ENCODE measurements around the gene PKP3.
"Not testable (repeated sequence)": the region's sequence is repeated elsewhere in the genome, so short reads cannot be mapped to it uniquely, and the experiment has no call there.

PKP3 gene

GRCh38 chr11:394034-394857 is at the start of gene PKP3:
PKP3 (plus strand) TSS chr11:394209; CDS start chr11:394293, 84 bp downstream.
- DNase-seq = no peak

DNA sequence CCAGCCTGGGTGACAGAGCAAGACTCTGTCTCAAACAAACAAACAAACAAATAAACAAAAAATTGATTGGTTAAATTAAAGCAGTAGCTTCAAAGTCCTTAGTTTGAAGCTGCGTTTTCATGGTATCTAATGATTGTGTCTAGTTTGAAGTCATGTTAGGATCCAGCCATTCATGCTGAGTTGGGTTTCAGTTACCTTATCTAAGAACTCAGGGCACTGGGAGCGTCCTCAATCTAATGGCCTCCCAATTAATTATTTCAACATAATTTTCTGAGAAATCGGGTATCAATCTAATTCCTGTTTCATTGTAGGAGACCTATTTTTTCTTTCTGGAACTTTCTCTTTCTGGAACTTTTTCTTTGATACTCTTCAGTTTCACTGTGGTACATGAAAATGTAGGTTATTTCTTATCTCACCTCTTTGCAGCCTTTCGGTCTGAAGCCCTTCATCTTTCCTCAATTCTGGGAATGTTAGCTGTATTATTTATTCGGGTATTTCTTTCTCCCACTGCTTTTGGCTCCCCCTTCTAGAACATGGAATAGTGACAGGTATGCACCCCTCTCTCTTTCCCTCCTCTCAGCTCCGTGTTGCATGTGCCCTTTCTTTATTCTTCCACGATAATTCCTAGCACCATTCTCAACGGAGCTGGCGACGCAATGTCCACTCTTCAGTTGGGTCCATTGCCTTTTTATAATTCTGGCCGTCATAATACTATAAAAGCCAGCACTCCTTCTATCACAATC is 49.0 kb upstream of the PKP3 start:
- DNase-seq = no peak

DNA sequence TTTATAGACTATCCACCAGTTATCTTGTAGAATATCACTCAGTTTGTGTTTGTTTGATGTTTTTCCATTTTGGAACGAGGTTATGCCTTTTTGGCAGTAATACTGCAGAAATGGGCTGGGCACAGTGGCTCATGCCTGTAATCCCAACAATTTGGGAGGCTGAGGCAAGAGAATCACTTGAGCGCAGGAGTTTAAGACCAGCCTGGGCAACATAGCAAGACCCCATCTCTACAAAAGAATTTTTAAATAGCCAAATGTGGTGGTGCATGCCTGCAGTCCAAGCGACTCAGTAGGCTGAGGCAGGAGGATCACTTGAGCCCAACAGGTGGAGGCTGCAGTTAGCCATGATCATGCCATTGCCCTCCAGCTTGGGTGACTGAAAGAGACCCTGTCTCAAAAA is 47.5 kb upstream of the PKP3 start:
- DNase-seq = no peak

DNA sequence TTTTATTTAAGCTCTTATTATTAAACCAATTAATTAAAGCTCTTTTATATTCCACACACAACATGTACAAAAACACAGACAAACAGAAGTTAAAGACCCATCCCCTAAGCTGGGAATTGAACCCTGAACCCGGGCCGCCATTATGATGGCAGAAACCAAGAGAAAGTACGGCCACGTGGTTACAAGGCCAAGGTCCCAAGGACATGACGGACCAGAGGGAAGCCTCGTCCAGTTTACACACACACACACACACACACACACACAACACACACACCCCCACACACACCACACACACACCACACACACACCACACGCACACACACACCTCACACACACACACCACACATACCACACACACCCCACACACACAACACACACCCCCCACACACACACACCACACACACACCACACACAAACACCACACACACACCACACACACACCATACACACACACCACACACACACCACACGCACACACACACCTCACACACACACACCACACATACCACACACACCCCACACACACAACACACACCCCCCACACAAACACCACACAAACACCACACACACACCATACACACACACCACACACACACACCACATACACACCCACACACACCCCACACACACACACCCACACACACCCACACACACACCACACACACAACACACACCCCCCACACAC is 44.6 kb upstream of the PKP3 start:
- DNase-seq = not testable (repeated sequence)

- not testable (repeated sequence) for DNase-seq
Measured at GRCh38 chr11:350033-350722, 43.8 kb upstream of the PKP3 start.

DNA sequence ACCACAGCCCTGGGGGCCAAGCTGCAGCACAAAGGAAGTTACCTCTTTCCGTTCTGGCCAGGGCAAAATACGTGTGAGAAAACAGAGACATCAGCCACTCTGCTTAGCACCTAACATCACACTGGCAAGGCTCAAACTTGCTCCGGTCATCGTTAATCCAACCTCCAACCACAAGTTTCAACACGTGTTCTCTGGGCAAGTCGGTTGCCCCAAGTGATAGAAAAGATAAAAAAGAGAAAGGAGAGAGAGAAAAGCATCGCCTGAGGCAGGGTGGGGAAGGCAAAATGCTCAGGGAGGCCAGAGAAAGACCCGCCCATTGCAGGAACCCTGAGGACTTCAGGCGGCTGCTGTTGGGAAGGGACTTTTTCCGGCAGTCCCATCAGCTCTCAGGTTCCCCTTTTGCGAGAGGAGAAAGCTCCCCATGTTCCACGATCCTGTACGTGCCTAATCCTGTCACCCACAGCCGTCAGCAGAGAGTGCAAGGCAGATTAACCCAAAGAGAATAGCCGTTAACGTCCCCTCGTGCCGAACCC is 43.2 kb upstream of the PKP3 start:
- no peak for DNase-seq

- no peak for DNase-seq
Measured at GRCh38 chr11:351411-351810, 42.6 kb upstream of the PKP3 start.

DNA sequence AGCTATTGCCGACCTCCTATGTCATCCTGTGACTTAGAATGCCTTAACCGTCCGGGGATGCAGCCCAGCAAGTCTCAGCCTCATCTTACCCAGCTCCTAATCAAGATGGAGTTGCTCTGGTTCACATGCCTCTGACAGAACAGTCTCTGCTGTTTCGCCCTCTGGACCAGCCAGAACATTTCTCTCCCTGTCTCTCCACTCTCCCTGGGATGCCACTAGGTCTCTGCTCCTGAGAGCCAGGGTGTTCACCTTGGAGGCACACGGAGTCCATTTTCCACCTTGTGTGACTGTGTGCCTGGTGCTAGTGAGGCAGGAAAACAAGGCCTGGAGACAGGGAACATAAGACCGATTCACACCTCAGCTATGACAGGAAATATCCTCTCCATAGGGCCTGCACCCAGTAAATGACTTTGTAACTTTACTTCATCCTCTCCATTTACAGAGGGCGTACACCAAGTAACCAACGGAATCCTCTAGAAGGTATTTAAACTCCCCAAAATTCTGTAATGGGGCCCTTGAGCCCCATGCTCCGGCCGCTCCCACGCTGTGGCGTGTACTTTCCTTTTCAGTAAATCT is 41.5 kb upstream of the PKP3 start:
- no peak for DNase-seq

- no peak for DNase-seq
Measured at GRCh38 chr11:353179-353873, 40.7 kb upstream of the PKP3 start.

DNA sequence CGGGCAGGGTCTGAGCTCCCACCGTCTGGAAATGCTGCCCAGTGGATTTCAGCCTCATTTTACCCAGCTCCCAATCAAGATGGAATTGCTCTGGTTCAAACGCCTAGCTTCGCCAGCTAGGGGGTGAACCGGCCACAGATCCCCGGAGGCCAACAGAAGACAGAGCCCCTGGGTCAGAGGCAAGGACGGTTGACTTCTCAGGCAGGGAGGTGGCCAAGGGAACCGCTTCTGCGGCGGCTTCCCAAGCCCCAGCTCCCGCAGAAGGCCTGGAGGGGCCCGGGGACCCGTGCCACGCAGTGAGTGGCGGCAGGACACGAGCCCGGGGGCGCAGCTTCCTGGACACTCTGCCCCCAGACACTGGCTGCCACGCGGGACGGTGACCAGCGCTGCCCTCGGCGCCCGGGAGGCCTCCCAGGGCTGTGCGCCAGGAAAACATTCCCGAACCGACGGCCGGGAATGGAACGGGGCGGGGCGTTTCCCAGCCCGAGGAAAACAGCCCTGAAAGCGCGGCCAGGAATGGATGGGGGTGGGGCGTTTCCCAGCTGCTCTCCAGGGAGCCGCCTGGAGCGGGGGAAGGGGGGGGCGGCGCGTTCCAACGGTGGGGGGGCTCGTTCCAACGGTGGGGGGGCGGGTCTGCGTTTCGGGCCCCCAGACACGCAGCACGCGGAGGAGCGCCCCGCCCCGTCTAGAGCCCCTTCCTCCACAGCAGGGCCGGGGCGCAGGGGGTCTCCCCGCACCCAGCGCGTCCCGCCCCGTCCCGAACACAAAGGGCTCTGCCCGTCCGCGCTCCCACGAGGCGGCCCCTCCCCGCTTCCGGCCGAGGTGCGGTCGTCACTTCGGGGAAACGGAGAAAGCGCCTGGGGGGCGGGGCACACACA is 38.2 kb upstream of the PKP3 start:
- DNase-seq = peak; percentile 92

DNA sequence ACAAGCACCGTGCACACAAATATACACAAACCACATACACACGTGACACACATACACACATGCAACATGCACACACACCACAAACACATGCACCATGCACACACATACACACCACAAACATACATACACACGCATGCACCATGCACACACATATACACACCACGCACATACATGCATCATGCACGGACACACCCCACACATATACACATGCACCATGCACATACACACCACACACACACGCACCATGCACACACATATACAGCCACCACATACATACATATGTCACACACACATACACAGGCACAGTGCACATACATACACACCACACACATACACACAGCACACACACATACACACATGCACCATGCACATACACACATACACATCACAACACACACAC is 37.4 kb upstream of the PKP3 start:
- DNase-seq = no peak

GRCh38 chr11:357582-357981 is 36.4 kb upstream of the PKP3 start:
- DNase-seq = no peak

DNA sequence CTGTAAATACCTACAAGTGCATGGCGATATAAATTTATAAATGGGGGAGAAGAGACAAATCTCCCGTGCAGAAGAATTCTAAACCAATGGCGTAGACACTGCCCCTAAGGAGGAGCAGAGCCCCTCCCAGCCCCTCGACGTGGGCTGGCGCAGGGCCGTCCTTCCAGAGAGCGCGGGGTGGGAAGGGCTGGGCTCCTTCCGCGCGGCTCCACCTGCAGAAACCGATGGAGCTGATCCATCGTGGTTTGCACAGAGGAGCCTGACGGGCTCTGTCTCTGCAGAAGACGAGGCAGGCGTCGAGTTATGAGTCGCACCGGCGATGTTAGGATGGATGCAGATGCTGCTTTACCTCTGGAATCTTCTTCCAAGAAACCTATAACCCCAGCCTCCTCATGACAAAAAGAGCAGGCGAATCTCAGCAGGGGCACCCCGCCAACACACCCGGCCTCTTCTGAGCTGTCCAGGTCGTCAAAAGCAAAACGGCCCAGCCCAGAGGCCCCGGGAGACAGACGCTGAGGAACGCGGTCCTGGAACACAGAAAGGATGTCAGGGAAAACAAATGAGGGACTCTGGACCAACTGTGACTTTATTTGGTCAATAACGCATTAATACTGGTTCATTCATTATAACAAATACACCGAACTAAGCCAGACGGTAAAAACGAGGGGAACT is 35.7 kb upstream of the PKP3 start:
- DNase-seq = no peak

GRCh38 chr11:359181-359714 is 34.8 kb upstream of the PKP3 start:
- DNase-seq = peak; percentile 59

- DNase-seq = no peak
Measured at GRCh38 chr11:360326-361280, 33.4 kb upstream of the PKP3 start.

DNA sequence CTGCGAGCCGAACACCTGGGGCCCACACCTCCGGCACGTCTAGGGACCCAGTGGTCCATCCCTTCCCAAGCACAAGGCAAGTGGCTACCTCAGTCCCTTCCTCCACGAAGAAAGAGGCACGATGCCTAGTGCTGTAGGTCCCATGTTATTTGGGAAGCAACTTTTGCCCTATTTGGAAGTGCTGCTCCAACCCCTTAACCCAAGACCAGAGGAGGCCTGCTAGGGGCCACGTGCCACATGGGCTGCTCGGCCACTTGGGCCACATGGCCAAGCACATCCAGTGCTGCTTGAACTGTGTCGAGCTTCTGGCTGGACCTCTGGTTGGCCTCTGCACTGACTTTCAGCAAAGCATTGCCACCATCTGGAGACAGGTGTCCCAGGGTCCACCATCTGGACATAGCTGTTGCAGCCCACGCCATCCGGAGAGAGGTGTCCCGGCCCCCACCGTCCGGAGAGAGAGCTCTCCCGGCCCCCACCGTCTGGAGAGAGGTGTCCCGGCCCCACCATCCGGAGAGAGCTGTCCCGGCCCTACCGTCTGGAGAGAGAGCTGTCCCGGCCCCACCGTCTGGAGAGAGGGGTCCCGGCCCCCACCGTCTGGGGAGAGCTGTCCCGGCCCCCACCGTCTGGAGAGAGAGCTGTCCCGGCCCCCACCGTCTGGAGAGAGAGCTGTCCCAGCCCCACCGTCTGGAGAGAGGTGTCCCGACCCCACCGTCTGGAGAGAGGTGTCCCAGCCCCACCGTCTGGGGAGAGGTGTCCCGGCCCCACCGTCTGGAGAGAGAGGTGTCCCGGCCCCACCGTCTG is 31.2 kb upstream of the PKP3 start:
- no peak for DNase-seq

DNA sequence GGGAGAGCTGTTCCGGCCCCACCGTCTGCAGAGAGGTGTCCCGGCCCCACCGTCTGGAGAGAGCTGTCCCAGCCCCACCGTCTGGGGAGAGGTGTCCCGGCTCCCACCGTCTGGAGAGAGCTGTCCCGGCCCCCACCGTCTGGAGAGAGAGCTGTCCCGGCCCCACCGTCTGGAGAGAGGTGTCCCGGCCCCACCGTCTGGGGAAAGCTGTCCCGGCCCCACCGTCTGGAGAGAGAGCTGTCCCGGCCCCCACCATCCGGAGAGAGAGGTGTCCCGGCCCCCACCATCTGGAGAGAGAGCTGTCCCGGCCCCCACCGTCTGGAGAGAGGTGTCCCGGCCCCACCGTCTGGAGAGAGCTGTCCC is 30.6 kb upstream of the PKP3 start:
- not testable (repeated sequence) for DNase-seq

Data from activated CD4-positive, alpha-beta T cell treated with anti-CD3 and anti-CD28 coated beads for 48 hours (primary cell).